UCSD-AML1 (cell line): Measurements from ENCODE around the gene VWF.

Experiments used
- DNase-seq: peaks from one replicate; lab custom pipeline; 2025; ENCODE audit not compliant: unreplicated experiment; lab: John Stamatoyannopoulos, UW

Gene VWF

DNA sequence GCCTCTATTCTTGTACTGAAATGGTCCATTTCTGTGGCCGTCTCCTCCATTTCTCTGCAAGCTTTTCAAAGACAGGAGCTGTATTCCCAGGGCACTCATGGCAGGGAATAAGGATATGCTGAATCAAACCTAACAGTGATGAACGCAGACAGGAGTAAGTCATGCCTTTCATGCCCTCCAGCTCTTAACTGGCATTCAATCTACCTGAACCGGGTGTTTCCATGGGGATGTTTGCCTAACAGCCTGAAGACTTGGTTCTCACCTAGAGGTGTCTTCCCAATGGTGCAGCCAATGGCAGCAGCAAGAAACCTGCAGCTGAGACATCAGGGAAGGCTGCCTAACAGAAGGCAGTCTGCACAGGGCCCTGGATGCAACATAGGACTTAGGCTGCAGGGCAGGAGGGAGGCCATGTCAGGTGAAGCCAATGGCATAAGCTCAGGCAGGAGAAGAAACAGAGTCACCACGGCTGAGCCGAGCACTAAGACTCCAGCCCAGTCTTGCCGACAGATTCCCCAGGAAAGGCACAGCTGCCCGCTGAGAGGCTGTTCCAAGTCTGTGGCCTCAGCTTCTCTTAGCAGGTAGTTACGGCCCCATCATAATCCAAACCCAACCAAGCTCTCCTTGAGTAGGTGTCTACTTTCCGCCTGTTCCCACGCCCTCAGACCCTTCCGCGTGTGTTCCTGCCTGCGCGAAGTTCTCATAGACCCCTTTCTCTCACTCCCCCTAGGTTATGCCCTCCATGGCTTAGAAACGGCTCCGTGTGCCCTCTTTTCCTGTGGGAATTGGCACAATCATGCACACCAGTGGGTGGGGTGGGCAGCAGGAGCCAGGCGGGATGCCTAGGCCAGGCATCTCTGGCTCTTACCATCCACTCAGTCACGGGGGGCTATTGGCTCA is 44.1 kb downstream of the VWF start:
- no peak for DNase-seq

DNA sequence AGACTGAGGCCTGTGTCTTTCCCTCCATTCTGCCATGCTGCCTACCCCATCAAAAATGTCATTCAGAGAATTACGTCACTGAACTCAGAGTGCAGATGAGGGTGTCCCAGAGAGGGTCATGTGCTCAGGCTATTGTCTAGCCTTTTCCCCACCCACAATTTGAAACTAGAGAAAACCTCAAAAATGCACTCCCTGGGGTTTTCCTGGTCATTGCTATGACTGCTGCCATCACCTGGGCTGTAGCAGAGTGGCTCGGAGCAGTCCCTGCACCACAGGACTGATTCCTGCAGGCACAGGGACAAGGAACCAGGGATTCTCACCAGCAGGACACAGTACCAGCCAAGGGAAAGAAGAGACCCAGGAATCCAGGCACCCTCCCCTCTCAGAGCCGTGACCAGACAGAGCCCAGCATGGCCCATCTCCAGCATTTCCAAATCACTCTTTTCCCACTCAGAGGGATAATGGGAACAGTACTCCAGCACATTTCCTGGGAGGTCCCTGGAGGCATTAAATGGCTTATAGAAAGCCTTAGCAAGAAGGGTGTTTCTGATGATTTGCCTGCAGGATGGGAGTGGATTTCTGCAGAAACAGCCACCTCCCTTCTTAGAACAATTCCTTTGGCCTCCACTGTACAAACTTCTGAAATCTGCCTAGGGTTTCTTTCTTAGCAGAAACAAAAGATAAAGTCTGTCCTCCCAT is 45.9 kb downstream of the VWF start:
- DNase-seq, result no peak

DNA sequence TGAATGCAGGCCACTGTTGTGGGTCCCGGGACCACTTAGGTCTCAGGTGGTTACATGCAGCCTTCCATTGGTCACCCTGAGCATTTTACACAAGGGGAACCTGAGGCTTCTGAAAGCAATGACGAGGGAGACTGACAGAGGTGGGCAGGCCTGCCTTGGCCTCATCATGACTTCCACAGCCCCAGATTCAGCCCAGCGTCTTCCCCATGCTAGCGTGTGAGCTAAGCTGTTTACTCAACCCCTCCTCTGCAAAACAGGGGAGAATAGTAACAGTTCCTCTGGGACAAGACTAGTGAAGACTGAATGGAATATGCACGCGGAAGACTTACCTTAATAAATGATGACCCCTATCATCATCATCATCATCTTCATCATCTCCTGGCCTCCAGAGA is 46.8 kb downstream of the VWF start:
- no peak for DNase-seq

DNA sequence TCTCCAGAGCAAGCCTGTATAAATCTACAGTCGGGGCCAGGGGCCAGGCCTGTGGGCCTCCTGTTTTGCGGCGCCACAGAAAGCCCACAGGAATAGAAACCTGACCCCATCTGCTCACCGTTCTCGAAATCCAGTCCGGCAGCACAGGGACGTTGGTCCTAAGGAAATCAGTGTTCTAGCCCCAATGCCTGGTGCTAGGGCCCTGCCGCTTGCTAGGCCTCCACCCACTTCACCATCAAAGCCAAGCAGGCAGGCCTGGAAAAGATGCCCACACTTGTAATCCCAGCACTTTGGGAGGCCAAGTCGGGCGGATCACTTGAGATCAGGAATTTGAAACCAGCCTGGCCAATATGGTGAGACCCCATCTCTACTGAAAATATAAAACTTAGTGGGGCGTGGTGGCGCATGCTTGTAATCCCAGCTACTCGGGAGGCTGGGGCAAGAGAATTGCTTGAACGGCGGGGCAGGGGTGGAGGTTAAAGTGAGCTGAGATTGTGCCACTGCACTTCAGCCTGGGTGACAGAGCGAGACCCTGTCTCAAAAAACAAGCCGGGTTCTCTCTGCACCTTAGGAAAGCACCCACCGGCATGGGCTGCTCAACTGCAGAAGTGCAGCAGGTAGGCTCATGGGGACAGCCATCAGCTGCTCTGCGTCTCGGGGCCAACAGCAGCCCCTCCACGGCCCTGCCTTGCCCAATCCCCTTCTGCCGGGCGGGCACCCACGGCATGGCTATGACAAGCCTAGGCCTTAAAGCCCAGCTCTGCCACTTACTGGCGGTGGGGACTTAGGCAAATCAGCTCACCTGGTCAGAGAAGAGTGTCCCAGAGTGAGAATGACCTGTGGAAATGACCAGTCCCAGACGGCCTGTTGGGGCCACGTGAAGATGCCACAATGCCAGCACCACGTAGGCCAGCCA is 47.4 kb downstream of the VWF start:
- no peak for DNase-seq

DNA sequence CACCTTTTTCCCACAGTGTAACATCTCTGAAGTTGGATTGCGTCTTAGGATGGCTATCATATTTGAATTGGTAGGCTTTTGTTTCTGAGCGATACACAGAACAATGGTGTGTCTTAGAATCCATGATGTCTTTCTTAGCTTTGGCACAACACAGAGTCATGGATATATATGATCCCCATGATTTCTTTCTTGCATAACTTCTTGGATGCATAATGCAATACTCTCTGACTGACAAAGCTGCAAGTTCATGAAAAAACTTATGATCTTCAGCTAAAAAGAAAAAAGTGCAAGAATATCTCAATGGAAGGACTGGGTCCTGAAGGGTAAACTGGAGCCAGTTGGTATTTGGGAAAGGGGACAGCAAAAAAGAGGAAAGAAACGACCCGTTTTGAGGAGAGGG is 48.1 kb downstream of the VWF start:
- DNase-seq, result no peak

DNA sequence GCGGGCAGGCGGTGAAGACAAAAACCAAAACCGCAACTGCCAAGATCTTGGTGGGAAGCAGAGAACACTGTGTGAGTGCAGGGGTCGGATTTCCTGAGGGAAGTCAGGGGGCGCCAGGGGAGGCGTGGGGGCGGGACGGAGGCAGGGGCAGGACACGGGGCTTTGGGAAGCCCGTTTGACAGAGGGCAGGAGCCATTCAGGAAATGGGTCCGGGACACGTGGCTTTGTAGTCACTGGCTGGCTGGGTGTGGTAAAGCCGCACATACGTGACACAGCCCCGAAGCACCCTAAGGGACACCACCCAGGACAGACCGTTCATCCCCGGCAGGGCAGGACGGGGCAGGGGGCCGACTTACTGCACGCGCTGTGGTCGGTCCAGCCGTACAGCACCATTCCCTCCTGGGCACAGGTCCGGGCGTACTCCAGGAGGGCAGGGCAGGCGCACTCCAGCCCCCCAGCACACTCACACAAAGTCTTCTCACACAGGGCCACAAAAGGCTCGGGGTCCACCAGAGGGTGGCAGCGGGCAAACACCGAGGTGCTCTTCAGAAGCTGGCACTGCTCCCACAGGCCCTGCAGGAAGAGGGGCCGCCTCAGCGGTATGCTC is 49.4 kb downstream of the VWF start:
- DNase-seq, result peak; percentile 82

DNA sequence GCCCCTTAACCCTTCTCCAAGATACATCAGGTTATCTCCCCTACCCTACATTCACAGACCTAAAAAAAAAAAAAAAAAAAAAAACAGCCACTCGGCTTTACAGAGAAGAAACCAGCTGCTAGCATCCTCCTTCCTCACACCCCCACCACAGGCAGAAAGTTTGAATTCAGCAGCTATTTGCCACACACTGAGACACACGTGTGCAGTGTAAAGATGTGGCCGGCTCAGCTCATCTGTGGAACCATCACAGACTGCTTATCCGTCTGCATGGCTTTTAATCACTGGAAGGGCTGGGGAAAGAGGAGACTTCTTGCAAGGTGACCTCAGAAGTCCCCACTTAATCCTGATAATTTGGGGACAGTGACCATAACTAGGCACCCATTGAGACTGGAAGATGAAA is 50.0 kb downstream of the VWF start:
- no peak for DNase-seq

DNA sequence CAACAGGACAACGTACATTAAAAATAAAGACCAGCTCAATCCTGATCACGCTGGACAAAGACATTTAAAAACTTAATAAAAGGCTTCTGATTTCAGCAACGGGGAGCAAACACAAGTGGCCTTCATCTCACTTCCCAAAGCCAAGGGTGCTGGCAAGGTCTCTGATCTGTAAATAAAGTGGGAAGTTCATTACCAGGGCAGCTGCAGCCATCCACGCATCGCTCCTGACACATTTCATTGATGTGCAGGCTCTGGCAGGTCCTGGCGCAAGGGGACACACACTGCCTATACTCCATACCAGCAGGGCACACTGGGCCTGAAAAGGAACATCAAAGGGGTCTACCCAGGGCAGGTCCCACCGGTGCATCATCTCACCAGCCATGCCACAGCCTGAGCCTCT is 51.0 kb downstream of the VWF start:
- DNase-seq, result no peak

DNA sequence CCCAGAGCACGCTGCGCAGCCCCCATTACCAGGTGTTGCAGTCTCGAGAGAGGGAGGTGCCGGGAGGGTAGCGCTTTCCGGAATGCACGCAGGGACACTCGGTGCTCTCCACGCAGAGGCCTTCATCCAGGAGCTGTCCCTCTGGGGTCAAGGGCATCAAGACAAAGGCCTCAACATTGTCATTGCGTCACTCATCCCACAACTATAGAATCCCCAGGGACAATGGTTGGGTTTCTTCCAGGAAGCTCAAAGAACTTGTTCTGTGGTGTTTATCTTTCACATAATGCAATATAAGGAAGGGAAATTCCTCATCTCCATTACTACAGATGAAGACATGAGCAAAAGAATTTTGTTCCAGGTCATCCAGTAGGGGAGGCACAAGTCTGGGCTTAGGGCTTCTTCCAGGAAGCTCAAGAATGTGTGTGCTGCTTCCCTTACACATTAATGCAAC is 52.1 kb downstream of the VWF start:
- DNase-seq, result no peak

DNA sequence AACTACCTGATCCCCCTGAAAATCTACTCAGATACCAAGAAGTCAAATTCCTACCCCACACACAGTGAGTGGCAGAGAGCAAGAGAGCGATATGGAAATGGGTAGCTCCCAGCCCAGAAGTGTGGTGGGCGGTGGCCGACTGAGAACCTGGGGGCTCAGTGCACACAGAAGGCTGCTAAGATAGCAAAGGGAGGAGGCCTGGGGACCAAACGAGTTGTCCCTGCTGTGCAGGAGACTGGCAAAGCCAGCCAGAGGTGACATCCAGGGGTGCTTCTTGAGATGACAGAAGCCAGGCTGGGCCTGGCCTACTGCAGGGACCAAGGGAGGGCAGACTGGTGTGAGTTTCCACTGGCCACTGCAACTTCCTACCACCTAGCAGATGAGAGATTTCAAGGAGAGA is 52.9 kb downstream of the VWF start:
- DNase-seq, result no peak

DNA sequence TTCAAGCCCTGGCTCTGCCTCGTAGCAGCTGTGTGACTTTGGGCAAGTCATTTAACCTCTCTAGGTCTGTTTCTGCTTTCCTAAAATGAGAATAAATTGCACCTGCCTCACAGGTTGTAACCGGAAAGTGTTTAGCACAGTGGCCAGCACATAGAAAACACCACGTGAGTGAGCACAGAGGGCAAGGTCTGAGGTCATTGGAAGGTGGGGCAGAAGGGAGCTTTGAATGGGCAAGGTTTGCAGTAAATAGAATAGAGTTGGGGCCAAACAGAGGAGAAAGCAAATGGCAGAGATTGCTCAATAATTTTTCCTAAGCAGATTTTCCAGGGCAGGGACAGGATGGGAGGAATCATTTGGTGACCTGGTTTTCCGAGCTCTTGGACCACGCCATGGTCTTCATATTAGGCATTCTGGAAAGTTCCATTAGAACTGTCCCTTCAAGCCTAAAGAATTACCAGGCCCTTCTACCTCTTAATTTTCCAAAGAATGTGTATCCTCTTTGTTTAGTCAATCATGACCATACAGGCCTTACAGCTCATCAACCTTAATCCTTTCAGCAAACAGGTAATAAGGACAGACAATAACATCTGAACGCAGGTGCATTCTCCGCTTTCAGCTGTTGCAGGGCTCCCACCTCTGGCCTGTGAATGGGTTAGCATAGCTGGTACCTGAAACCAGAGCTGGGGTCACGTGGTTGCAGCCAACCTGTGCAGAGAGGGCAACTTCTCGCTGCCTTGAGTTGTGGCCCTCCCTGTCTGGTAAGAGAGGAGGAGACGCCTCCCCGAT is 53.8 kb downstream of the VWF start:
- DNase-seq, result no peak

DNA sequence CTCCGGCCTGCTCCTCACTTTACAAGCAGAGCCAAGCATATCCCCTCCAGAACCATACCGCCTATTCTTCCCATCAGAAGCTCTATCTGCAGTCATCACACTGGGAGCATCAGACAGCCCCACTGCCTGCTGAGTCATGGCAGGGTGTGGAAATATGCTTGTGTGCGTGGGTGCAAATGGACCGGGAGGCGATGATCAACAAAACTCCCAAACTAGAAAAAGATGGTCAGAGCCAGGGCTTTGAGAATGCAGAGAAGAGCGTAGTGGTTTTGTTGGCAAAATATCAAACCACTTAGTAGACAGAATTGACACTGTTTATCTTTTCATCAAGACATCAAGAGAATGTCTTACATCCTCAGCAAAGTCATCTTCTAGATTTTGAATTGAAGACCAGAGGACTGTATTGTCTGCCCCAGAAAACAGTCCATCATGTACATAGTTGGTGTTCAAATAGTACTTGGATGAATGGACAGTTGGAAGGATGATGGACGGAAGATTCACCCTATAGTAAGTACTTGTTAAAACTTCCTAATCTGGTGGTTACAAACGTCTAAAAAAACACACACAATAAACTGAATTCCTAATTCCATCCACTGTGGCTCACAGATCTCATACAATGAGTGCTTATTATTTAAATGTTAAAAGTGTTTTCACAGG is 54.9 kb downstream of the VWF start:
- DNase-seq, result no peak

DNA sequence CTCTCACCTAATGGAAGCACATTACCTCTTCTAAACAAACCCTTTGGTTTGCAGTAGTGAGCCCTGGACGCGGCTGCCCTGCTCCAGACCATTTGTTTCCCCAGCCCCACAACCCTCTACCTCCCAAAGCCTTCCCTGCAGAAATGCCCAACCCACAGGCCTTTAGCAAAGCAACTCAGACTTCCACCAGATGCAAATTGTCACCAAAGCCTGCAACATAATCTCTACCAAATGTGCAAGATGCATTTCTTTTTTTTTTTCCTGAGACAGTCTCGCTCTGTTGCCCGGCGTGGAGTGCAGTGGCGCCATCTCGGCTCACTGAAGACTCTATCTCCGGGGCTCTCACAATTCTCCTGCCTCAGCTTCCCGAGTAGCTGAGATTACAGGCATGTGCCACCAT is 56.2 kb downstream of the VWF start:
- no peak for DNase-seq

DNA sequence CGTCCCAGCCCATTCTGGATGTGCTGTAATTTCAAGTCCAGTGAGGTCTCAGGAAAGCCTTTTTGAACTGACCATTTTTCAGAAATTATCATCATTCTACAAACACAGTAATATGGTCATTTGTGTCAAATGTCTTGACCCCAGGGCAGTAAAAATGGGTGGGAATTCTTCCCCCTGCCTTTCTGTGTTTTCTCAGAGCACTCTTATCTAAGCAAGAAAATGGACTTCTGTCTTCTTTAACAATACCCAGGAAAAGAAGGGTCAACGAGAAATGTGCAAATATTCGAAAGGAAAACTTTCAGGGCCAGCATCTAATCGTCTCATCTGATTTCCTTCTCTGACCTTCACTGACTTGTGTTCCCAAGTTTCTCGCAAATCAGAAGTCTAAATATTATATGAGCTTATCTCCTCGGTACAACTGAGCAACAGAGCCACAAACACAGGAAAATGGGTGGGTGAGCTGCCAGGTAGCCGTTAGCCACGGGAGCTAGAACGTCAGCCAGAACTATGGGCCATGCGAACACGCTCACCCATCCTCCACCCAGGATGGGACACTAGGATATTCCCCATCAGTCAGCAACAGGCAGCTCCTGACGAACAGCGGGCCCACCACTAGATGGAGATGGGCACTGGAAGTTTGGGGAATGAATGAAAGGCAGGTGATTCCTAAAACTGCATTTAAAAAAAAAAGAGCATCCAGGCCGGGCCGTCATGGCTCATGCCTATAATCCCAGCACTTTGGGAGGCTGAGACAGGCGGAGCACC is 57.1 kb downstream of the VWF start:
- no peak for DNase-seq

DNA sequence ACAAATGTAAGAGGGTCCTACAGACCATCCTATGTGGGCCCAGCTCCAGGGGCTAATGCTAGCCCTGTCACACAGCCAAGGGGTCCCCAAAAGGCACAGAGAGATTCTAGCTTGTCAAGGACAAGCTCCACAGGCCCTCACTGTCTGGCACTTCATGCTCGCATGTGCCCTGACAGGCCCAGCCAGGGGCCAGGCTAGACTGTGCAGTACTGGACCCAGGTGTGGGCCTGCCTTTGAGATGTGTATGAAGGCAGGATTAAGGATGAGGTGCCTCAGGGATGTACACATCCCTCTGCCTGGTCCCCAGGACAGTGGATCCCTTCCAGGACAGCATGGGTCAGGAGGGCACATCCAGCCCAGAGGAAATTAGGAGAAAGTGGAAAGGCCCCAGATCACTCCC is 57.8 kb downstream of the VWF start:
- no peak for DNase-seq

DNA sequence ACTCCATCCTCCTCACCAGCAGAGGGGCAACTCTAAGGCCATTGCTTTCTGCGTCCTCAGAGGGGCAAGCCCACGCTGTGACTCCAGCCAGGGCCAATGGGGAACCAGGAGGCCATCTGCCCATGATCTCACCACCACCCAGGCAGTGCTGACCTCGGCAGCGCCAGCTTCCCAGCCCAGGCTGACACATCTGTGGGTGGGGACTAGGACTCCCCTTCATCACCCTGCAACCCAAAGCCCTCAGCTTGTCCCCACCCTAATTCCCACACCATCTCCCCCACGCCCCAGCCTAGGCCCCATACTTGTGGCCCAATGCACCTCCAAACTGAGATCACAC is 58.6 kb downstream of the VWF start:
- DNase-seq, result no peak

DNA sequence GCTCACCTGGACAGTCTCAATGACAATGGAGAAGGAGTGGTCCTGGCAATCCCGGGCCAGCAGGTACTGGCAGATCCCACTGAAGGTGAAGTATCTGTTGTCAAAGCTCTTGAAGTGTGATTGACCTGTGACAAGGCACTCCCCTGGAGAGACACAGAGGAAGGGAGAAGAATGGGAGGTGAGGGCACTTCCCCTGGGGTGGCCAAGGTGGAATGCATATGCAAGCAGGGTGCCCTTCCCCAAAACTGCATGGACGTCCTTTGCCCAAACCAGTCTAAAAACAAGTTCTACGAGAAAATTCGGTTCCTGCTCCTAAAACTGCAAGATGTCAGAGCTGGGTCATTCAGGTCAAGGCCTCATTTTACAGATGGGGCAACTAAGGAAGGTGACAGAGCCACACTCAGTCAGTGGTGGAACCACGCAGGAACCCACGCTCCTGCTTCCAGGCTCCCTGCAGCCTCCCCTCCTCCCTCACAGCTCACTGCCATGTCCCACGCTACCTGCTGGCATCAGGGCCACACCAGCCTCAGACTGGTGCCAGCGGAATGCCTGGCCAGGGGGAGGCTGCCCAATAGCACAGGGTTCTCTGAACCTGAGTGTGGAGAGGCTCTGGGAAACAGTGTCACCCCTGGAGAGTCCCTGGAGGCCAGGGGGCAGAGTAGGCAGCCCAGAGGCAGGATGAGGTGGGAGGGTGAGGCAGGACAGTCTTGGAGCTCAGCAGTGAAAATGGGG is 59.2 kb downstream of the VWF start:
- DNase-seq, result no peak
